Measurements from ENCODE around the gene CDC34. TPM values are rescaled to one million over a fixed set of nuclear protein-coding genes. Genes with fewer than 3 reads are reported as not detected.

Gene CDC34, protein sequence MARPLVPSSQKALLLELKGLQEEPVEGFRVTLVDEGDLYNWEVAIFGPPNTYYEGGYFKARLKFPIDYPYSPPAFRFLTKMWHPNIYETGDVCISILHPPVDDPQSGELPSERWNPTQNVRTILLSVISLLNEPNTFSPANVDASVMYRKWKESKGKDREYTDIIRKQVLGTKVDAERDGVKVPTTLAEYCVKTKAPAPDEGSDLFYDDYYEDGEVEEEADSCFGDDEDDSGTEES
- 63.8 to 108 TPM (median 105 TPM) in 5 replicates for total RNA-seq (2022; extraction: Qiagen RNA extraction; ENCODE audit: low read depth)

DNA sequence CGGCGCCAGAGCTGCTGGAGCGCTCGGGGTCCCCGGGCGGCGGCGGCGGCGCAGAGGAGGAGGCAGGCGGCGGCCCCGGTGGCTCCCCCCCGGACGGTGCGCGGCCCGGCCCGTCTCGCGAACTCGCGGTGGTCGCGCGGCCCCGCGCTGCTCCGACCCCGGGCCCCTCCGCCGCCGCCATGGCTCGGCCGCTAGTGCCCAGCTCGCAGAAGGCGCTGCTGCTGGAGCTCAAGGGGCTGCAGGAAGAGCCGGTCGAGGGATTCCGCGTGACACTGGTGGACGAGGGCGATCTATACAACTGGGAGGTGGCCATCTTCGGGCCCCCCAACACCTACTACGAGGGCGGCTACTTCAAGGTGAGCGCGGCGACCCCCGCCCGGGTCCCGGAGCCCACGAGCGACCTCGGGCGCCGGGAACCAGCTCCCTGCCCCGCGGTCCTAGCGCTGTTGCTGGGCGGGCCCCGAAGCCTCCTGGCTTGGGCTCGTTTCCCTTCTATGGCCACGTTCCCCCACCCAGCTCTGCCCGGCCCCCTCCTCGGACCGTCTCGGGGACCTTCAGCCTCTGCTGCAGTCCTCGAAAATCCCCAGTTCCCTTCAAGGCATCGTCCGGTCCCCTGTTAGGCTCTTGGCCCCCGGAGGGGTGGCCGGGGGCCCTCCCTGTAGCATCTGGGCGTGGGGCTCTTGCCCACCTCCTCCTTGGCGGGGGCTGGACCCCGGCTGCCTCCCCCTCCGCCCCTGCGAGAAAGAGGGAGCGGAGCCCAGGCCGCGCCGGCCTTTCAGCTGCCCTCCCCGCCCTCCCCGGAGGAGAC, at the start of gene CDC34:
Gene CDC34 (plus strand): TSS at position 8 of the 808 bp plus-strand sequence. CDS start 172 bp downstream, at position 180.

DNA sequence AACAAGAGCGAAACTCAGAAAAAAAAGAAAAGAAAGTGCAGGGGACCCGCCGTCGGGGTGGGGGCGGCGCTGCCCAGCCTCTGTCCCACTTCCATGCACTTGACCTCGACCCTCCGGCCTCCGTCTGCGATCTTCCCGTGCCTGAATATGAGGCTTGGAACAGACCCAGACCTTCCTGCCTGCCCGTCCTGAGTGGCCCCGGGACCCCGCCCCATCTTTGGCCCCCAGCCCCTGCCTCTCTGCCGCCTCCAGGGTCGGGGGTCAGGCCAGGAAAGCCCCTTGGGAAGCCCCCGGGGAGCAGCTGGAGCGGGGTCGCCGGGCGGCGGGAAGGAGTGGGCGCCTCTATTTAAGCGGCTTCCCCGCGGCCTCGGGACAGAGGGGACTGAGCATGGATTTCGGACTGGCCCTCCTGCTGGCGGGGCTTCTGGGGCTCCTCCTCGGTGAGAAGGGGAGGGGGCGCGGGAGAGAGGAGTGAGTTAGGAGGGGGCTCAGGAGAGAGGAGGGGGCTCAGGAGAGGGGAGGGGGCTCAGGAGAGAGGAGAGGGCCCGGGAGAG, 35.4 kb upstream of the CDC34 start, which contains the start of gene MADCAM1:
Gene MADCAM1 (plus strand): TSS at position 375 of the 554 bp plus-strand sequence. CDS start 14 bp downstream, at position 389.

DNA sequence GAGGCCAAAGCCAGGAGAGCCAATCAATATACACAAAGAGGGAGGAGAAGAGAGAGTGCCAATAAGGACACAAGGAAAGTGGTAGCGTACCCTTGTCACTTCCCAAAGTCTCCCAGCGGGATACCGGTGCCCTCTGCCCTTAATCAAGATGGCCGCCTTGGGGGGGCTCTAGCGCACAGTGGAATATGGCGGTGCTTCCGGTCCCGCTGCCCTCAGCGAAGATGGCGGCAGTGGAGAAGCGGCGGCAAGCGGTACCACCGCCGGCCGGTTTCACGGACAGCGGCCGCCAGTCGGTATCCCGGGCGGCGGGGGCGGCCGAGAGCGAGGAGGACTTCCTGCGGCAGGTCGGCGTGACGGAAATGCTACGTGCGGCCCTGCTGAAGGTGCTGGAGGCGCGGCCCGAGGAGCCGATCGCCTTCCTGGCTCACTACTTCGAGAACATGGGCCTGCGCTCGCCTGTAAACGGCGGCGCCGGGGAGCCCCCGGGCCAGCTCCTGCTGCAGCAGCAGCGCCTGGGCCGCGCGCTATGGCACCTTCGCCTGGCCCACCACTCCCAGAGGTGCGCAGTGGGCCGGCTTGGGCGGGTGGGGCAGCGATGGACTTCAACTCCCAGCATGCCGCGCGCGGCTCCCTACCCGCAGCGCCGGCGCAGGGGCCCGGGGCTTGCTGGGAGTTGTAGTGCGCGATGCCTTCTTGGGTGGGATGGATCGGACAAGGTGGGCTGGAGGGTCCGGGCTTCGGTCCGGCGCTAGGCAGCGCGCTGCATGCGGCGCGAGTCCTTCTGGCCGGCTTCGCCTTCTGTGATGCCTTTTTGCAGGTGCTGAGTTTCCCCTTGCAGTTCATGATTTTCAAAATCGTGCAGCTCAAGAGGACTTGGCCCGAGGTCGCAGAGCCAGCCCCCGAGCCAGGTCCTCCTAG, 24.0 kb upstream of the CDC34 start, which contains the start of gene TPGS1:
Gene TPGS1 (plus strand): TSS at position 212 of the 918 bp plus-strand sequence. CDS start 10 bp downstream, at position 222.

DNA sequence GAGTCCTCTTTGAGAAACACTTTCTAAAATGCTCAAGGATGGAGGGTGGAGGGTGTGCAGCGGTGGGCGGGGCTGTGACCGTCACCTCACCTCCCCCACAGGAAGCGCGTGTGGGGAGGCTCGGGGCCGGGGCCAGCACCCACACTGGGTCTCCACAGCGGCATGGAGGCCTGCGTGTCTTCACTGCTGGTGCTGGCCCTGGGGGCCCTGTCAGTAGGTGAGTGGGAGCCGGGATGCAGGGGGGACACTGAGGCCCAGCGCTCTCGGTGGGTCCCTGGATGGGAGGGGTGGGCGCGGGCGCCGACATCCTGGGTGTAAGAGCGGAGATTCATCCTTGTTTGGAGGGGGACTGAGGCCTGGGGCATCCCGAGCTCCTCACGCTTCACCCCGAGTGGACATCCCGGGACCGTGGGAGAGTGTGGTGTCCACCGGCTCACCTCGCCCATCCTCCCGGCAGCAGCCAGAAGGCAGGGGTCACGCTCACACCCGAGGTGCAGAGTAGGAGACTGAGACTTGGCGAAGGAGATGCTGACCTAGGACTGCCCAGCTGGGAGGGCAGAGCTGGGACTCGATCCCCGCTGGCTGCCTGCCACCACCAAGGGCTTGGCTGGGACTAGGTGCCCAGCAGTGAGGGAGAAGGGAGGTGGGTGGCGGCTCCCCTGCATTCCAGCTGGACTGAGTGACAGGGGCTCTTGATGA, 12.5 kb downstream of the CDC34 start, which contains the start of gene GZMM:
Gene GZMM (plus strand): TSS at position 144 of the 699 bp plus-strand sequence. CDS start 19 bp downstream, at position 163.

DNA sequence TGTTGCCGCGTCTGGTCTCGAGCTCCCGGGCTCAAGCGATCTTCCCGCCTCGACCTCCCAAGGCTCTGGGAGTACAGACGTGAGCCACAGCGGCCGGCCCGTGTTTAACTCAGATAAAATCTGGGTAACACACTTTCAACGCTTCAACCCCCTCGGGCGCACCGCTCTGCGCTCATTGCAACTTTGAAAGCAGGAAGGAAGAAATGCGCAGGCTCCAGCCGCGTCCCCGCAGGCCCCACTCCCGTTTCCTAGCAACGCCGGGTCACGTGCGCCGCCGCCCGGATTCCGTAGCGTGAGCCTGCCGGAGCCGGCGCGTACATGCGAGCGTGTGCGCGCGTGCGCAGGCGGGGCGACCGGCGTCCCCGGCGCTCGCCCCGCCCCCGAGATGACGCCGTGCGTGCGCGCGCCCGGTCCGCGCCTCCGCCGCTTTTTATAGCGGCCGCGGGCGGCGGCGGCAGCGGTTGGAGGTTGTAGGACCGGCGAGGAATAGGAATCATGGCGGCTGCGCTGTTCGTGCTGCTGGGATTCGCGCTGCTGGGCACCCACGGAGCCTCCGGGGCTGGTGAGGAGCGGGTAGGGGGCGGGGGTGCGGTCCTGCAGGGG, 40.7 kb downstream of the CDC34 start, which contains the start of gene BSG:
Gene BSG (plus strand): TSS at position 457 of the 603 bp plus-strand sequence. CDS start 39 bp downstream, at position 496.

DNA sequence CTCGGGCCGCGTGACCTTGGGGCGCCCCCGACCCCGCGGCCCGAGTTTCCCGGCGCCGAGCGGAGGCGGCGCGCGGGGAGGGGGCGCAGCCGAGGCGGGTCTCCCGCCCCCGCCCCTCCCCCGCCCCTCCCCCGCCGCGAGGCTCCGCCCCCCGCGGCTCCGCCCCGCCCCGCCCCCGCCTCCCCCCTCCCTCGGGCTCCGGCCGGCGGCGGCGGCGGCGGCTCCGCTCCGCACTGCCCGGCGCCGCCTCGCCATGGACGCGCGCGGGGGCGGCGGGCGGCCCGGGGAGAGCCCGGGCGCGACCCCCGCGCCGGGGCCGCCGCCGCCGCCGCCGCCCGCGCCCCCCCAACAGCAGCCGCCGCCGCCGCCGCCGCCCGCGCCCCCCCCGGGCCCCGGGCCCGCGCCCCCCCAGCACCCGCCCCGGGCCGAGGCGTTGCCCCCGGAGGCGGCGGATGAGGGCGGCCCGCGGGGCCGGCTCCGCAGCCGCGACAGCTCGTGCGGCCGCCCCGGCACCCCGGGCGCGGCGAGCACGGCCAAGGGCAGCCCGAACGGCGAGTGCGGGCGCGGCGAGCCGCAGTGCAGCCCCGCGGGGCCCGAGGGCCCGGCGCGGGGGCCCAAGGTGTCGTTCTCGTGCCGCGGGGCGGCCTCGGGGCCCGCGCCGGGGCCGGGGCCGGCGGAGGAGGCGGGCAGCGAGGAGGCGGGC, 58.3 kb downstream of the CDC34 start, which contains the start of gene HCN2:
Gene HCN2 (plus strand): TSS at position 189 of the 703 bp plus-strand sequence. CDS start 65 bp downstream, at position 254.

Other genes with a start within 250 kb of the CDC34 start
- 75.3 to 116 TPM (median 112 TPM) in 5 replicates for gene PLPP2, start 240.4 kb upstream of the CDC34 start, total RNA-seq (2022; extraction: Qiagen RNA extraction; ENCODE audit: low read depth)
- 14.4 to 22.9 TPM (median 18.8 TPM) in 5 replicates for gene MIER2, start 187.0 kb upstream of the CDC34 start, total RNA-seq (2022; extraction: Qiagen RNA extraction; ENCODE audit: low read depth)
- 0.24 to 0.59 TPM (median 0.53 TPM) in 5 replicates for gene C2CD4C, start 122.6 kb upstream of the CDC34 start, total RNA-seq (2022; extraction: Qiagen RNA extraction; ENCODE audit: low read depth)
- gene SHC2, start 70.7 kb upstream of the CDC34 start, total RNA-seq (2022; extraction: Qiagen RNA extraction; ENCODE audit: low read depth): 0.71 to 1.3 TPM (median 0.85 TPM) in 5 replicates
- gene MADCAM1, start 35.3 kb upstream of the CDC34 start, total RNA-seq (2022; extraction: Qiagen RNA extraction; ENCODE audit: low read depth): 0.28 to 0.46 TPM (median 0.35 TPM) in 4 of 5 replicates, not detected in the other
- 11.5 to 18.7 TPM (median 16.6 TPM) in 5 replicates for gene TPGS1, start 24.3 kb upstream of the CDC34 start, total RNA-seq (2022; extraction: Qiagen RNA extraction; ENCODE audit: low read depth)
- 0.46 to 0.57 TPM (median 0.47 TPM) in 4 of 5 replicates, not detected in the other for gene GZMM, start 12.3 kb downstream of the CDC34 start, total RNA-seq (2022; extraction: Qiagen RNA extraction; ENCODE audit: low read depth)
- gene BSG, start 40.8 kb downstream of the CDC34 start, total RNA-seq (2022; extraction: Qiagen RNA extraction; ENCODE audit: low read depth): 654 to 745 TPM (median 712 TPM) in 5 replicates
- 28.0 to 41.1 TPM (median 39.0 TPM) in 5 replicates for gene HCN2, start 58.1 kb downstream of the CDC34 start, total RNA-seq (2022; extraction: Qiagen RNA extraction; ENCODE audit: low read depth)
- 79.8 to 102 TPM (median 97.1 TPM) in 5 replicates for gene POLRMT, start 101.8 kb downstream of the CDC34 start, total RNA-seq (2022; extraction: Qiagen RNA extraction; ENCODE audit: low read depth)
- gene FGF22, start 108.1 kb downstream of the CDC34 start, total RNA-seq (2022; extraction: Qiagen RNA extraction; ENCODE audit: low read depth): 0.58 to 1.1 TPM (median 0.88 TPM) in 5 replicates
- 54.9 to 71.5 TPM (median 67.0 TPM) in 5 replicates for gene RNF126, start 131.5 kb downstream of the CDC34 start, total RNA-seq (2022; extraction: Qiagen RNA extraction; ENCODE audit: low read depth)
- 118 to 154 TPM (median 135 TPM) in 5 replicates for gene FSTL3, start 144.6 kb downstream of the CDC34 start, total RNA-seq (2022; extraction: Qiagen RNA extraction; ENCODE audit: low read depth)
- 0.13 TPM in 1 of 5 replicates, not detected in the others for gene PRSS57, start 163.7 kb downstream of the CDC34 start, total RNA-seq (2022; extraction: Qiagen RNA extraction; ENCODE audit: low read depth)
- 10.0 to 17.7 TPM (median 15.2 TPM) in 5 replicates for gene PALM, start 177.2 kb downstream of the CDC34 start, total RNA-seq (2022; extraction: Qiagen RNA extraction; ENCODE audit: low read depth)
- gene MISP, start 219.4 kb downstream of the CDC34 start, total RNA-seq (2022; extraction: Qiagen RNA extraction; ENCODE audit: low read depth): 75.0 to 98.0 TPM (median 94.7 TPM) in 5 replicates

Data from A549 treated with CpdA at 1 μM for 4 hours (cell line).